Fibroblast of lung (primary cell): ENCODE results near the gene BPGM. TPM values are rescaled to one million over a fixed set of nuclear protein-coding genes. Genes with fewer than 3 reads are reported as not detected.

Source experiments
- DNase-seq, 2 donors: peaks; one replicate each; pipeline versions ENCODE4 v3.0.0 to v3.0.0-alpha.2; 2010; ENCODE audit warnings: low read depth in 2 of 2
- H2AFZ ChIP-seq: 2 replicates; pipeline ENCODE4 v1.5.1; 2012; ENCODE audit warnings: low read length, control low read depth, inconsistent platforms
- H3K27ac ChIP-seq: 2 replicates; pipeline ENCODE4 v1.5.1; 2011; ENCODE audit warnings: low read length, control low read depth; ENCODE audit not compliant: insufficient read depth
- H3K27me3 ChIP-seq: 2 replicates; pipeline ENCODE4 v1.5.1; 2011; ENCODE audit warnings: mild to moderate bottlenecking, low read length; ENCODE audit not compliant: control insufficient read depth, insufficient read depth
- H3K36me3 ChIP-seq: 2 replicates; pipeline ENCODE4 v1.5.1; 2011; ENCODE audit warnings: low read length; ENCODE audit not compliant: control insufficient read depth, insufficient read depth
- H3K4me1 ChIP-seq: 2 replicates; pipeline ENCODE4 v1.5.1; 2011; ENCODE audit warnings: low read length; ENCODE audit not compliant: control insufficient read depth, insufficient read depth; ENCODE audit errors: extremely low read depth
- H3K4me2 ChIP-seq: 2 replicates; pipeline ENCODE4 v1.5.1; 2011; ENCODE audit warnings: low read length, control low read depth; ENCODE audit not compliant: insufficient read depth; ENCODE audit errors: extremely low read depth
- H3K4me3 ChIP-seq, 4 experiments: fragments of 200-600 bp in 1 of 4; sonication (generic) in 1 of 4; replicated peaks in 1 of 4; 2 replicates each; pipeline ENCODE4 v1.5.1; 2011 to 2016; ENCODE audit warnings: low read length in 4 of 4, low read depth in 3 of 4, mild to moderate bottlenecking in 3 of 4, control low read depth in 2 of 4, inconsistent platforms in 1 of 4, mixed read lengths in 1 of 4; ENCODE audit not compliant: insufficient read depth in 1 of 4; ENCODE audit errors: control extremely low read depth in 1 of 4
- H3K79me2 ChIP-seq: 2 replicates; pipeline ENCODE4 v1.5.1; 2012; ENCODE audit warnings: mild to moderate bottlenecking, low read length, inconsistent platforms; ENCODE audit not compliant: control insufficient read depth, insufficient read depth
- H3K9ac ChIP-seq: 2 replicates; pipeline ENCODE4 v1.5.1; 2011; ENCODE audit warnings: mild to moderate bottlenecking, low read length, control low read depth; ENCODE audit not compliant: insufficient read depth
- H3K9me3 ChIP-seq: 2 replicates; pipeline ENCODE4 v1.5.1; 2012; ENCODE audit warnings: low read depth, low read length; ENCODE audit not compliant: control insufficient read depth, insufficient read depth
- H4K20me1 ChIP-seq: 2 replicates; pipeline ENCODE4 v1.5.1; 2011; ENCODE audit warnings: low read length; ENCODE audit not compliant: control insufficient read depth, insufficient read depth; ENCODE audit errors: extremely low read depth
- CTCF ChIP-seq, 2 donors: IDR thresholded peaks in 1 of 2; conservative IDR thresholded peaks in 1 of 2; 1 replicate in 1 of 2; 2 replicates in 1 of 2; pipeline ENCODE4 v1.5.1; 2011 to 2012; ENCODE audit warnings: low read length in 2 of 2, control low read depth in 1 of 2, inconsistent platforms in 1 of 2, low read depth in 1 of 2, mild to moderate bottlenecking in 1 of 2
- EZH2 ChIP-seq: IDR thresholded peaks from 2 replicates; pipeline ENCODE4 v1.5.1; 2012; ENCODE audit warnings: low read length, control low read depth, mild to moderate bottlenecking; ENCODE audit errors: missing control alignments
- polyA plus RNA-seq, 2 donors: library from polyadenylated mRNA; depleted of rRNA in 1 of 2; stranded (reverse) in 1 of 2; unstranded in 1 of 2; fragments of >200 nt; gene quantifications; 2 replicates each; pipeline ENCODE4 v1.2.1, GENCODE V29; 2011 to 2012; ENCODE audit warnings: missing spikeins in 1 of 2
- total RNA-seq: library from RNA; depleted of rRNA; stranded (reverse); fragments of >200 nt; gene quantifications from 2 replicates; pipeline ENCODE4 v1.2.1, GENCODE V29; 2014

Gene BPGM
- total and polyA plus RNA-seq, 2 donors (not counting 1 experiment from before 2014, with no cell fraction given) = 25.8 to 29.7 TPM

- Histone ChIP-seq H3K4me3 (no peak overlapping the region), H3K27me3 (no peaks in the 10 kb centered on the region), H3K4me2 (peak overlapping the region; percentile 84), H4K20me1 (no peaks in the 10 kb centered on the region), H3K36me3 (no peaks in the 10 kb centered on the region), H3K79me2 (no peaks in the 10 kb centered on the region), H3K27ac (peak overlapping the region; percentile 85), H3K9me3 (no peaks in the 10 kb centered on the region), H3K4me1 (peaks cover 15% of the 10 kb centered on the region), H2AFZ (no peak overlapping the region), H3K9ac (peak overlapping the region; percentile 53)
- peak; percentile 51 to 71 for DNase-seq
- TF ChIP-seq EZH2 = no peak
- no peak for TF ChIP-seq CTCF (conservative IDR thresholded peaks at IDR 0.05 in 1 of 2, IDR thresholded peaks at IDR 0.05 in 1 of 2; ENCODE audit: low read depth in 1 of 2, low read length in 2 of 2)
These were observed 27.7 kb upstream of the BPGM start for GRCh38 chr7:134618756-134619530.

- peak overlapping the region; percentile 85 for H3K27ac ChIP-seq
- peaks cover 14% of the 10 kb centered on the region for H3K4me1 ChIP-seq
- peak; percentile 73 to 96 for DNase-seq
- H2AFZ ChIP-seq = no peak overlapping the region
- H3K79me2 ChIP-seq = no peaks in the 10 kb centered on the region
- no peaks in the 10 kb centered on the region for H3K9me3 ChIP-seq
- peak overlapping the region; percentile 20 for H3K9ac ChIP-seq
- no peak for TF ChIP-seq EZH2
- no peak for TF ChIP-seq CTCF (conservative IDR thresholded peaks at IDR 0.05 in 1 of 2, IDR thresholded peaks at IDR 0.05 in 1 of 2; ENCODE audit: low read depth in 1 of 2, low read length in 2 of 2)
- H4K20me1 ChIP-seq = no peaks in the 10 kb centered on the region
- no peaks in the 10 kb centered on the region for H3K27me3 ChIP-seq
- peak overlapping the region; percentile 68 for H3K4me2 ChIP-seq
- H3K4me3 ChIP-seq = no peak overlapping the region
- no peaks in the 10 kb centered on the region for H3K36me3 ChIP-seq
These were observed 26.9 kb upstream of the BPGM start for GRCh38 chr7:134619627-134620331.

- Histone ChIP-seq H3K27me3 (no peaks in the 10 kb centered on the region), H3K27ac (no peak overlapping the region), H3K4me3 (no peak overlapping the region), H3K36me3 (no peaks in the 10 kb centered on the region), H3K4me2 (no peak overlapping the region), H3K79me2 (no peaks in the 10 kb centered on the region), H2AFZ (no peak overlapping the region), H3K9me3 (no peaks in the 10 kb centered on the region), H4K20me1 (no peaks in the 10 kb centered on the region), H3K4me1 (peaks cover 14% of the 10 kb centered on the region), H3K9ac (no peak overlapping the region)
- DNase-seq = no peak
- TF ChIP-seq EZH2 (no peak), CTCF (conservative IDR thresholded peaks at IDR 0.05 in 1 of 2, IDR thresholded peaks at IDR 0.05 in 1 of 2; ENCODE audit: low read depth in 1 of 2, low read length in 2 of 2) (no peak)
These were observed 24.2 kb upstream of the BPGM start for GRCh38 chr7:134622303-134622995.
